HG02588 (cell line): ENCODE results near the gene TCF15.

Source experiments
- ATAC-seq: cut with Tn5 transposase; IDR thresholded peaks from one replicate; pipeline ENCODE4 v1.9.1; 2021; ENCODE audit warnings: mild to moderate bottlenecking, moderate library complexity; ENCODE audit not compliant: unreplicated experiment

TCF15 gene

GRCh38 chr20:615514-615913 lies 5.4 kb upstream of the TCF15 start:
- ATAC-seq: no peak

DNA sequence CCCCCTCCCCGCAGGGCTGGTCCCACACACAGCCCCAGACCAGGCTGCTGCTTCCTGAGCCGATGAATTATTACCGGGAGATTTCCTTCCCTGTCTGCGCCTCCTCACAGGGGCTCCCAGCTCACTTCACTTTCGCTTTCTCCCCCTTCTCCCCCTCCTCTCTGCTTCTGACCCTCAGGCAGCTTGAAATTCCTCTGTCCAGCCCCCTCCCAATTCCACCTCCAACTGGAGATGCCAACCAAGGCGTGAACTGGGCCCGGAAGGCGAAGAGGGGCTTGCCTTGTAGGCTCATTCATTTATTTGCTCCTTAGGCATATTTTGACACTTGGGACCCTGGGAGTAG lies 1.7 kb upstream of the TCF15 start:
- ATAC-seq: no peak

GRCh38 chr20:611047-611842 lies 1.1 kb upstream of the TCF15 start:
- ATAC-seq: no peak

DNA sequence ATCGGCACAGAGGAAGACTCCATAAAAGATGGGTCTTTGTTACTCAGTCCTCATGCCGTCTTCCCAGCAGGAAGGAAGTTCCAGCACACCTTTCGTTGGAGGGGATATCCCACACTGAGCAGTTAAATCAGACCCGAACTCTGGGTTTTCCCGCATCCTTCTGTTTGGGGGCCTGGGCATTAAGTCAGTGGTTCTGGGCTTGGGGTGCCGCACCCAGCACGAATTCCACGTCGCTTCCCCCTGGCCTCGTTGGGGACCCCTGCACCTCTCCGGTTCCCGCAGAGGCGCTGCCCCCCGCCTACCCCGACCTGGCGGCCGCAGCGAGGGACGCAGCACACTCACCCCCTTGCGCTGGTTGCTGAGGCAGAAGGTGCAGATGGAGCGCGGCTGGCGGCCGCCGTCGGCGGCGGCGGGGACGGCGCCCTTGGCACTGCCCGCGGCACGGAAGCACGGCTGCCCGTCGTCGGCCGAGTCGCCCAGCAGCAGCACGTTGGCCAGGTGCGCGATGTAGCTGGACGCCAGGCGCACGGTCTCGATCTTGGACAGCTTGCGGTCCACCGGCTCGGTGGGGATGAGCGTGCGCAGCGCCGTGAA lies 641 bp downstream of the TCF15 start:
- ATAC-seq: no peak

GRCh38 chr20:608970-609369 lies 1.1 kb downstream of the TCF15 start:
- ATAC-seq: no peak

DNA sequence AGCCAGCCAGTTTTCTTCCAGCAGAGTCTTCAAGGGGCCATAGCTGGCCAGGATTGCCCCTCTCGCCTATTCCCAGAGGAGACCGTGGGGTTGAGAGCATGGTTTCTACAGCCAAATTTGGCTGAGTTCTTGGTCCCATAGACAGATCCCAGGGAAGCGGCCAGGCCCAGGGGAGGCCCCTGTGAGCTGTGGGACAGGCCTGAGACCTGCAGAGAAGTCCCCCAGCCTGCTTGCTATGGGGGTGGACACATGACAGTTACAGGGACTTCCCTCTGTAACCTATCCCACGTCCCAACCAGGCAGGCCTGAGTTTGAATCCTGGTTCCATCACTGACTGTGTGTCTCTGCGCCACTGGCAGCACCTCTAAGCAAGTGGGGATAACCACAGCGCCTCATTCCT lies 2.6 kb downstream of the TCF15 start:
- no peak for ATAC-seq

- ATAC-seq: no peak
These were observed 4.9 kb downstream of the TCF15 start for GRCh38 chr20:605237-605636.

DNA sequence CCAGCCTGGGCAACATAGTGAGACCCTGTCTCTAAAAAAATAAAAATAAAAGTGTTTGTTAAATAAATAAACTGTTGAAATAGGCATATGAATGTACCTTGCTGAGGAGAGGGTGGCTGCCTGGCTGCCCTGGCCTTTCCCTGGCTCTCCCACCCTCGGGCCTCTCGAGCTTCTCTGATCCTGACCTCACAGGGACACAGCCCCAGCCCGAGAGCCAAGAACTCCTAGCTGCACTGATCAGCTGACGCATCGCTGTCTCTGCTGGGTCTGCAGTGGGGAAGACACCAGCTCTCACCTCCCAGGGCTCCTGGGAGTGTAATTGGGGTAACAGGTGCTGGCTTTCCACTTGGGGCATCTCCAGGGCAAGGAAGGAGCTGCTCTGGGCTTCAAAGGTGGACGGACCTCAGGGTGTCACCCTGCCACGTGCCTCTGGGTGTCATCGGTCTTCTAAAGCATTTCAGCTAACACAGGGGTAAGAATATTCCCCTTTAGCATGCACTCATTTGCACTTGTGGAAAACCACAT lies 6.9 kb downstream of the TCF15 start:
- ATAC-seq: no peak

DNA sequence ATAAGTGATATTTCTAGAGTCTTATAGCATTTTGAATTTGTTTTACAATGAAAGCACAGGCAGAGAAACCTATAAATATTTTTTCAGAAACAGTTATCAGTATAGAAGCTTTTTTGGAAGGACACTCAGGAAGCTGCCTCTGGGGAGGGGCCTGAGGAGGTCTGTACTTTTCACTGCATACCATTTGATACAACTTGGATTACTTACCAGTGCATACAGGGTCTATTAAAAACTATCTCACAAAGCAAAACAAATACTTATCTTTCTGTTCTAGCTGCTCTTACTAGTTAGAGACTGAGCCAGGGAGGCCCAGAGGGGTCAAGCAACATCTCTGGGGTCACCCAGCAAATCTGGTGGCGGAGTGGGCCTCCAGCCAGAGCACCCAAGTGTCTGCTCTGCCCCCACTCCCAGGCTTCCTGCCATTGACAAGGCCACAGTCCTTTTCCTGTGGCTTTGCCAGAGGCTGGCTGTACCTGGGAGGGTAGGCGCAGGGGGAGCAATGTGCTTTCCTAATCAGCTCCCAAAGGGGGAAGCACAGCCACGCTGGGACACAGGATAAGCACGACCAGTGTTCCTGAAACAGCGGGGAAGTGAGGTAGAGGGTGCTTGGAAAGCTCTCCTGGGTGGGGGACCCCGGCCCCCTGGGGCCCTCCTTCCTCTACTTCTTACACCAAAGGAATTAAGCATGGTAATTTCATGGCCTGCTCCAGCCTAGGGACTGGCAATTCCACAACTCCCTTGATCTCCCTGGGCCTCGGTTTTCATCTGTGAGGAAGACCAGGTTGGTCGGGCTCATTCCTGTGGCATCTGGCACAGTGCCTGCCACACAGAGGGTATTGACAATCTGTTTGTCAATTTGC lies 7.8 kb downstream of the TCF15 start:
- no peak for ATAC-seq

DNA sequence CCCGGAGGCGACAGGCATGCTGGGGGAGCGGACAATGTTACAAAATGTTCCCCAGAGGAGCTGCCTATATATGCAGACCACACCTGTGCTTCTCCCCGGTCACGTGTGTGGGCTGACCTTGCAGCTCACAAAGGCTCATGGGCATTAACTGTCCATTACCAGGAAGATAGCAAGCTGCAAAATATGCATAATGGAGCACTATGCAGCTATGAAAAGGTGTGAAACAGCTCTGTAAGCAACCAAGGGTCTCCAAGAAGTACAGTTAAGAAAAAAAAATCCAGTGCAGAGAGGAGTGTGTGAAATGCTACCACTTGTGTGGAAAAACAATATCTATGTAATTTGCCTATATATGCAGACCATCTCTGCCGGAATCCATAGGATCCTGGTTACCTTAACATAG lies 9.4 kb downstream of the TCF15 start:
- ATAC-seq: no peak

GRCh38 chr20:600141-600540 lies 10.0 kb downstream of the TCF15 start:
- ATAC-seq: no peak

- ATAC-seq: no peak
These were observed 11.8 kb downstream of the TCF15 start for GRCh38 chr20:598133-598850.

DNA sequence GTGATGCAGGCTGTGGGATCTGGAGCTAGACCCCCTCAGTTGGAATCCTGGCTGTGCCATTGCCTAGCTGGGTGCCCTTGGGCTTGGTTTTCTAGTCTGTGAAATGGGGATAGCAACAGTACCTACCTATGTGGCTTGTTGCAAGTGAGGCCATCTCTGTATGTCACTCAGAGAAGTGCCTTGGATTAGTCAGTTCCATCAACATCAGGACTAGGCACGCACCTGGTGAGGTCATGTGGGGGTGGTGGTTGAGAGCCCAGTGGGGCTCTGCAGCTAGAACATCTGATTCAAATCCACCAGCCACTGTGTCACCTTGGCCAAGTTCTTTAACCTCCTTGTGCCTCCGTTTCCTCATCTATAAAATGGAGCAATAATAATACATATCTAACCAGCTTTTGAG lies 12.5 kb downstream of the TCF15 start:
- no peak for ATAC-seq

GRCh38 chr20:595330-596308 lies 14.5 kb downstream of the TCF15 start:
- ATAC-seq: no peak

GRCh38 chr20:592506-592905 lies 17.6 kb downstream of the TCF15 start:
- ATAC-seq: no peak

GRCh38 chr20:591941-592340 lies 18.2 kb downstream of the TCF15 start:
- no peak for ATAC-seq

GRCh38 chr20:588932-589672 lies 21.0 kb downstream of the TCF15 start:
- peak; percentile 72 for ATAC-seq

- ATAC-seq: no peak
These were observed 21.6 kb downstream of the TCF15 start for GRCh38 chr20:588476-588875.

DNA sequence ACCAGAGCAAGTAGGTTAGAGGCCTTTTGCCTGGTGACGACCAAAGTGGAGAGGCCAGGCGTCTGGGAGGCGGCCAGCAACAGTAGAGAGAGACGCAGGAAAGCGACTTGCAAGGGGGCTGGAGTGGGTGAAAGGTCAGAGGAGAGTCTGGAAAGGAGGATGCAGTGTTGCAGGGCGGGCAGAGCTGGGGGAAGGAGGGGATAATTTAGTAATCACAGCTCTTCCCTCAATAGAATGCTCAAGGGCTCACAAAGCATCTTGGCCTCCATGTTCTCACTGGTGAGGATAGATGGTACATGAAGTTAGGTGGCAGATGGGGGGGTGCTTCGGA lies 25.2 kb downstream of the TCF15 start:
- no peak for ATAC-seq
